Uterus (tissue), 4 donors: ENCODE measurements around the gene FKBP2. TPM values are rescaled to one million over a fixed set of nuclear protein-coding genes. Genes with fewer than 3 reads are reported as not detected.
A peak's percentile ranks its signal among the peaks of the same experiment; 100 is the strongest.

Source experiments
- DNase-seq, 2 donors: peaks; one replicate each; pipeline ENCODE4 v3.0.0-alpha.2; 2019 to 2020
- H3K27ac ChIP-seq, 2 donors: fragments of 200-600 bp; sonication (generic); 1 replicate in 1 of 2; 2 replicates in 1 of 2; pipeline ENCODE4 v1.5.1; 2016 to 2018
- H3K27me3 ChIP-seq, 2 donors: fragments of 200-600 bp; sonication (generic); one replicate each; pipeline ENCODE4 v1.5.1; 2018 to 2019; ENCODE audit warnings: control low read depth in 1 of 2
- H3K36me3 ChIP-seq, 2 donors: fragments of 200-600 bp; sonication (generic); one replicate each; pipeline ENCODE4 v1.5.1; 2019; ENCODE audit warnings: control low read depth in 1 of 2
- H3K4me1 ChIP-seq, 2 donors: fragments of 200-600 bp; sonication (generic); one replicate each; pipeline ENCODE4 v1.5.1; 2018 to 2019; ENCODE audit warnings: control low read depth in 1 of 2
- H3K4me3 ChIP-seq, 2 donors: fragments of 200-600 bp; sonication (generic); 1 replicate in 1 of 2; 2 replicates in 1 of 2; pipeline ENCODE4 v1.5.1; 2018 to 2019; ENCODE audit warnings: mild to moderate bottlenecking in 1 of 2
- H3K9me3 ChIP-seq, 2 donors: fragments of 200-600 bp; sonication (generic); one replicate each; pipeline ENCODE4 v1.5.1; 2019; ENCODE audit warnings: control low read depth in 1 of 2
- CTCF ChIP-seq, 4 experiments: fragments of 200-600 bp in 2 of 4; fragments of 450-650 bp in 2 of 4; sonication (generic) in 2 of 4; IDR thresholded peaks; one replicate each; pipeline ENCODE4 v1.5.1; 2016 to 2019; ENCODE audit warnings: antibody characterized with exemption in 4 of 4, mild to moderate bottlenecking in 2 of 4, moderate library complexity in 1 of 4
- POLR2A ChIP-seq, 2 donors: fragments of 450-650 bp; IDR thresholded peaks; one replicate each; pipeline ENCODE4 v1.6.1; 2016; ENCODE audit warnings: antibody characterized with exemption in 2 of 2, mild to moderate bottlenecking in 1 of 2, moderate library complexity in 1 of 2
- intact Hi-C: fragments of 100-400 bp; cut with DNase I; formaldehyde crosslinking; loops from one replicate; pipeline ENCODE4 v1.15.1; 2023; ENCODE audit warnings: low total_unique reads
- total RNA-seq, 4 donors: library from RNA; depleted of rRNA in 3 of 4; stranded (reverse); fragments of >200 nt in 3 of 4; gene quantifications; one replicate each; pipeline versions ENCODE4 v1.1.0 to v1.2.4, GENCODE V29; 2014 to 2023
- donor health status: DM: yes; HTN: yes; CAD: no.

FKBP2 gene
- total RNA-seq, 4 donors from 2014 or later, result 22.3 to 74.0 (median 37.7) TPM

- peaks cover 6 to 14% of the 10 kb centered on the region in 2 donors for H3K4me1 ChIP-seq
- DNase-seq, result no peak
- intact Hi-C loops, result no loop called here
- H3K9me3 ChIP-seq, result no peaks in the 10 kb centered on the region
- no peaks in the 10 kb centered on the region for H3K27me3 ChIP-seq
- H3K4me3 ChIP-seq, result no peak overlapping the region
- H3K27ac ChIP-seq, result no peak overlapping the region
- TF ChIP-seq CTCF (IDR thresholded peaks at IDR 0.05) (no peak), POLR2A (IDR thresholded peaks at IDR 0.05) (no peak)
- no peaks in the 10 kb centered on the region for H3K36me3 ChIP-seq
Measured at GRCh38 chr11:64281957-64282770, 41.3 kb downstream of the FKBP2 start.

GRCh38 chr11:64283092-64283491, 42.2 kb downstream of the FKBP2 start:
- Histone ChIP-seq H3K9me3 (no peaks in the 10 kb centered on the region), H3K4me1 (peaks cover 6 to 14% of the 10 kb centered on the region in 2 donors), H3K27ac (no peak overlapping the region), H3K36me3 (no peaks in the 10 kb centered on the region), H3K4me3 (no peak overlapping the region), H3K27me3 (no peaks in the 10 kb centered on the region)
- DNase-seq, result no peak
- no peak for TF ChIP-seq CTCF (IDR thresholded peaks at IDR 0.05)
- TF ChIP-seq POLR2A (IDR thresholded peaks at IDR 0.05), result no peak
- intact Hi-C loops, result no loop called here

- Histone ChIP-seq H3K9me3 (no peaks in the 10 kb centered on the region), H3K27me3 (no peaks in the 10 kb centered on the region), H3K4me3 (peak within 1 kb of the TSS; percentile 64 to 74), H3K36me3 (no peaks in the 10 kb centered on the region), H3K27ac (peak within 1 kb of the TSS; percentile 94 to 98), H3K4me1 (peaks cover 6 to 14% of the 10 kb centered on the region in 2 donors)
- intact Hi-C loops, result no loop called here
- TF ChIP-seq POLR2A (IDR thresholded peaks at IDR 0.05) (peak; percentile 42 to 54), CTCF (IDR thresholded peaks at IDR 0.05) (no peak)
- peak; percentile 95 to 96 for DNase-seq
Measured at GRCh38 chr11:64284048-64284961, 43.4 kb downstream of the FKBP2 start, which contains the start of gene BAD. Gene BAD, minus strand, starts transcription at chr11:64284665. Its CDS starts 297 bp downstream, at chr11:64284368.

GRCh38 chr11:64284962-64285884, 44.3 kb downstream of the FKBP2 start, which contains the start of gene GPR137:
Gene GPR137, plus strand, starts transcription at chr11:64285848. Its CDS starts 677 bp downstream, at chr11:64286525.
- H3K9me3 ChIP-seq, result no peaks in the 10 kb centered on the region
- TF ChIP-seq CTCF (IDR thresholded peaks at IDR 0.05) (no peak), POLR2A (IDR thresholded peaks at IDR 0.05) (peak in 1 of 2 donors; percentile 56)
- peak within 1 kb of the TSS; percentile 64 to 74 for H3K4me3 ChIP-seq
- peaks cover 6 to 14% of the 10 kb centered on the region in 2 donors for H3K4me1 ChIP-seq
- peak within 1 kb of the TSS; percentile 94 to 98 for H3K27ac ChIP-seq
- no peaks in the 10 kb centered on the region for H3K36me3 ChIP-seq
- intact Hi-C loops, result no loop called here
- no peaks in the 10 kb centered on the region for H3K27me3 ChIP-seq
- peak; percentile 87 to 89 for DNase-seq
